T-helper 1 cell treated with Interleukin-12 subunit alpha and Interleukin-12 subunit beta and Interleukin-4 antibody, amounts not matched to agents 30 μg/mL and 1 μg/mL, for 36 hours (primary cell): ENCODE results near the gene TDRD9.
"Not testable (repeated sequence)": the region's sequence is repeated elsewhere in the genome, so short reads cannot be mapped to it uniquely, and the experiment has no call there.

Experiments
- H3K27ac Mint-ChIP-seq: one replicate; pipeline ENCODE4 v1.8.0; 2021; ENCODE audit warnings: mild to moderate bottlenecking, mixed read lengths
- H3K27me3 Mint-ChIP-seq: one replicate; pipeline ENCODE4 v1.8.0; 2021; ENCODE audit warnings: low read depth, mixed read lengths
- H3K36me3 Mint-ChIP-seq: one replicate; pipeline ENCODE4 v1.8.0; 2021; ENCODE audit warnings: low read depth, mixed read lengths
- H3K4me1 Mint-ChIP-seq: one replicate; pipeline ENCODE4 v1.8.0; 2021; ENCODE audit warnings: low read depth, mixed read lengths
- H3K4me3 Mint-ChIP-seq: one replicate; pipeline ENCODE4 v1.8.0; 2021; ENCODE audit warnings: mild to moderate bottlenecking, moderate library complexity, mixed read lengths
- H3K9me3 Mint-ChIP-seq: one replicate; pipeline ENCODE4 v1.8.0; 2021; ENCODE audit warnings: mixed read lengths

Gene TDRD9

GRCh38 chr14:103889002-103889312, 39.3 kb upstream of the TDRD9 start:
- not testable (repeated sequence) for H3K4me3 Mint-ChIP-seq, H3K27ac Mint-ChIP-seq, H3K27me3 Mint-ChIP-seq, H3K9me3 Mint-ChIP-seq, H3K36me3 Mint-ChIP-seq, H3K4me1 Mint-ChIP-seq

- H3K4me3 Mint-ChIP-seq, result no peak overlapping the region
- H3K27me3 Mint-ChIP-seq, result no peaks in the 10 kb centered on the region
- no peak overlapping the region for H3K27ac Mint-ChIP-seq
- H3K9me3 Mint-ChIP-seq, result no peaks in the 10 kb centered on the region
- no peaks in the 10 kb centered on the region for H3K36me3 Mint-ChIP-seq
- H3K4me1 Mint-ChIP-seq, result no peaks in the 10 kb centered on the region
Measured at GRCh38 chr14:103889313-103890051, 38.8 kb upstream of the TDRD9 start.

- Mint-ChIP-seq H3K27ac (no peak overlapping the region), H3K36me3 (no peaks in the 10 kb centered on the region), H3K4me1 (no peaks in the 10 kb centered on the region), H3K27me3 (no peaks in the 10 kb centered on the region), H3K9me3 (no peaks in the 10 kb centered on the region), H3K4me3 (no peak overlapping the region)
Measured at GRCh38 chr14:103890052-103890371, 38.2 kb upstream of the TDRD9 start.

- Mint-ChIP-seq H3K9me3 (no peaks in the 10 kb centered on the region), H3K36me3 (no peaks in the 10 kb centered on the region), H3K4me1 (no peaks in the 10 kb centered on the region), H3K4me3 (no peak overlapping the region), H3K27me3 (no peaks in the 10 kb centered on the region), H3K27ac (no peak overlapping the region)
Measured at GRCh38 chr14:103890821-103891666, 37.2 kb upstream of the TDRD9 start.

- Mint-ChIP-seq H3K4me1 (no peaks in the 10 kb centered on the region), H3K36me3 (no peaks in the 10 kb centered on the region), H3K27ac (no peak overlapping the region), H3K9me3 (peaks cover 4% of the 10 kb centered on the region), H3K27me3 (no peaks in the 10 kb centered on the region), H3K4me3 (no peak overlapping the region)
Measured at GRCh38 chr14:103891667-103892215, 36.5 kb upstream of the TDRD9 start.

GRCh38 chr14:103892247-103892646, 36.0 kb upstream of the TDRD9 start:
- H3K27ac Mint-ChIP-seq, result no peak overlapping the region
- H3K4me1 Mint-ChIP-seq, result no peaks in the 10 kb centered on the region
- H3K9me3 Mint-ChIP-seq, result peaks cover 5% of the 10 kb centered on the region
- no peaks in the 10 kb centered on the region for H3K27me3 Mint-ChIP-seq
- no peaks in the 10 kb centered on the region for H3K36me3 Mint-ChIP-seq
- no peak overlapping the region for H3K4me3 Mint-ChIP-seq

- H3K27ac Mint-ChIP-seq, result no peak overlapping the region
- H3K27me3 Mint-ChIP-seq, result no peaks in the 10 kb centered on the region
- no peak overlapping the region for H3K4me3 Mint-ChIP-seq
- no peaks in the 10 kb centered on the region for H3K36me3 Mint-ChIP-seq
- H3K9me3 Mint-ChIP-seq, result peaks cover 5% of the 10 kb centered on the region
- no peaks in the 10 kb centered on the region for H3K4me1 Mint-ChIP-seq
Measured at GRCh38 chr14:103894034-103894722, 34.1 kb upstream of the TDRD9 start.

- Mint-ChIP-seq H3K36me3 (no peaks in the 10 kb centered on the region), H3K27ac (no peak overlapping the region), H3K4me1 (no peaks in the 10 kb centered on the region), H3K27me3 (peaks cover under 1% of the 10 kb centered on the region), H3K4me3 (no peak overlapping the region), H3K9me3 (peaks cover 5% of the 10 kb centered on the region)
Measured at GRCh38 chr14:103894723-103895059, 33.6 kb upstream of the TDRD9 start.

- Mint-ChIP-seq H3K27me3 (peaks cover 3% of the 10 kb centered on the region), H3K4me1 (peaks cover 3% of the 10 kb centered on the region), H3K4me3 (no peak overlapping the region), H3K27ac (no peak overlapping the region), H3K36me3 (no peaks in the 10 kb centered on the region), H3K9me3 (peaks cover 5% of the 10 kb centered on the region)
Measured at GRCh38 chr14:103896578-103896977, 31.7 kb upstream of the TDRD9 start.

- H3K36me3 Mint-ChIP-seq, result no peaks in the 10 kb centered on the region
- H3K4me3 Mint-ChIP-seq, result no peak overlapping the region
- peaks cover 3% of the 10 kb centered on the region for H3K4me1 Mint-ChIP-seq
- H3K9me3 Mint-ChIP-seq, result peaks cover 5% of the 10 kb centered on the region
- H3K27me3 Mint-ChIP-seq, result peaks cover 3% of the 10 kb centered on the region
- H3K27ac Mint-ChIP-seq, result no peak overlapping the region
Measured at GRCh38 chr14:103897075-103897947, 30.9 kb upstream of the TDRD9 start.

- H3K4me3 Mint-ChIP-seq, result no peak overlapping the region
- no peak overlapping the region for H3K27ac Mint-ChIP-seq
- peaks cover 3% of the 10 kb centered on the region for H3K27me3 Mint-ChIP-seq
- no peaks in the 10 kb centered on the region for H3K36me3 Mint-ChIP-seq
- peaks cover 3% of the 10 kb centered on the region for H3K4me1 Mint-ChIP-seq
- peaks cover 5% of the 10 kb centered on the region for H3K9me3 Mint-ChIP-seq
Measured at GRCh38 chr14:103898204-103898603, 30.1 kb upstream of the TDRD9 start.

GRCh38 chr14:103898711-103899110, 29.5 kb upstream of the TDRD9 start:
- Mint-ChIP-seq H3K9me3 (peaks cover 5% of the 10 kb centered on the region), H3K27me3 (peaks cover 3% of the 10 kb centered on the region), H3K27ac (no peak overlapping the region), H3K4me1 (peaks cover 3% of the 10 kb centered on the region), H3K36me3 (no peaks in the 10 kb centered on the region), H3K4me3 (no peak overlapping the region)

- Mint-ChIP-seq H3K27ac (no peak overlapping the region), H3K9me3 (peaks cover 5% of the 10 kb centered on the region), H3K4me1 (peaks cover 3% of the 10 kb centered on the region), H3K4me3 (no peak overlapping the region), H3K27me3 (peaks cover 3% of the 10 kb centered on the region), H3K36me3 (no peaks in the 10 kb centered on the region)
Measured at GRCh38 chr14:103899316-103899715, 28.9 kb upstream of the TDRD9 start.

GRCh38 chr14:103899833-103900232, 28.4 kb upstream of the TDRD9 start:
- Mint-ChIP-seq H3K27me3 (peaks cover 3% of the 10 kb centered on the region), H3K27ac (no peak overlapping the region), H3K9me3 (peaks cover 5% of the 10 kb centered on the region), H3K4me3 (no peak overlapping the region), H3K4me1 (peaks cover 3% of the 10 kb centered on the region), H3K36me3 (no peaks in the 10 kb centered on the region)
